Measurements from ENCODE around the gene NACC2.

DNA sequence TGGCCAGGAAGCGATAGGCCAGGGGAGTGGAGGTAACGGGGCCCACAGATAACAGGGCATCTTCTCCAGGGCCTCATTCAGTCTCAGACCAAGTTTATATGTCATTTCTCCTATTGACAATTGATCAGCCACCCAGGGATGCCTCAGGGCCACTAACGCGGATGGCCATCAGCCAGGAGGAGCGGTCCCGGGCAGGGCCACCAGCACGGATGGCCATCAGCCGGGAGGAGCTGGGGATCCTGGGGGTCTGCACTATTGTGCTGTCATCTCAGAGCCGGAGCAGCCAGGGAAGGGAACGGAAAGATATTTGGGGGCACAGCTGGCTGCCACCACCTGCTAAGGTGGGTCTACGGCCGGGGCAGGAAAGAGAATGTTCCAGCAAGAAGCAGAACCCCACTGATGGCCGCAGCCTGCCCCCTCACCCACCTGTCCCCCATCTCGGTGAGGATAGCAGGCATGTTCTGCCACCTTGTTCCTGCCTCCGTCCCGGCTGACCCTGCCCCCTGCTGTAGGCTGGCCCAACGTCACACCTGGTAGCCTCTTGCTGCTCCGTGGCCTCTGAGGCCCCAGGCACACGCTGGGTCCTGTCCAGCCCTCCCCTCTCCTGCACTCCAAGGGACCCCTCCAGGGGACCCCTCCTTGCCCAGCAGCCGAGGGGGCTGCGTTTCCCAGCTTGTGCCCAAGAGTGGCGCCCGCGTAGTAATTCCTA is 112.4 kb downstream of the NACC2 start:
- TF ChIP-seq, protein P1, sequence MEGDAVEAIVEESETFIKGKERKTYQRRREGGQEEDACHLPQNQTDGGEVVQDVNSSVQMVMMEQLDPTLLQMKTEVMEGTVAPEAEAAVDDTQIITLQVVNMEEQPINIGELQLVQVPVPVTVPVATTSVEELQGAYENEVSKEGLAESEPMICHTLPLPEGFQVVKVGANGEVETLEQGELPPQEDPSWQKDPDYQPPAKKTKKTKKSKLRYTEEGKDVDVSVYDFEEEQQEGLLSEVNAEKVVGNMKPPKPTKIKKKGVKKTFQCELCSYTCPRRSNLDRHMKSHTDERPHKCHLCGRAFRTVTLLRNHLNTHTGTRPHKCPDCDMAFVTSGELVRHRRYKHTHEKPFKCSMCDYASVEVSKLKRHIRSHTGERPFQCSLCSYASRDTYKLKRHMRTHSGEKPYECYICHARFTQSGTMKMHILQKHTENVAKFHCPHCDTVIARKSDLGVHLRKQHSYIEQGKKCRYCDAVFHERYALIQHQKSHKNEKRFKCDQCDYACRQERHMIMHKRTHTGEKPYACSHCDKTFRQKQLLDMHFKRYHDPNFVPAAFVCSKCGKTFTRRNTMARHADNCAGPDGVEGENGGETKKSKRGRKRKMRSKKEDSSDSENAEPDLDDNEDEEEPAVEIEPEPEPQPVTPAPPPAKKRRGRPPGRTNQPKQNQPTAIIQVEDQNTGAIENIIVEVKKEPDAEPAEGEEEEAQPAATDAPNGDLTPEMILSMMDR (IDR thresholded peaks at IDR 0.05) = no peak
- no peak for TF ChIP-seq EZH2phosphoT487 (IDR thresholded peaks at IDR 0.05)

All from neural progenitor cell (in vitro differentiated cells).